Breast epithelium (tissue), 4 donors: ENCODE measurements around the gene CCZ1B. TPM values are rescaled to one million over a fixed set of nuclear protein-coding genes. Genes with fewer than 3 reads are reported as not detected.
"Not testable (repeated sequence)": the region's sequence is repeated elsewhere in the genome, so short reads cannot be mapped to it uniquely, and the experiment has no call there.

Experiments
- DNase-seq, 2 donors: peaks; one replicate each; pipeline ENCODE4 v3.0.0-alpha.2; 2019; ENCODE audit warnings: low spot score in 2 of 2
- H3K27ac ChIP-seq, 2 donors: fragments of 200-600 bp; sonication (generic) in 1 of 2; one replicate each; pipeline ENCODE4 v1.5.1; 2016 to 2019; ENCODE audit warnings: mild to moderate bottlenecking in 1 of 2
- H3K27me3 ChIP-seq, 2 donors: fragments of 200-600 bp; sonication (generic) in 1 of 2; one replicate each; pipeline versions ENCODE4 v1.5.1 to v1.6.0; 2017 to 2019; ENCODE audit warnings: control low read depth in 1 of 2, mild to moderate bottlenecking in 1 of 2
- H3K36me3 ChIP-seq: fragments of 200-600 bp; one replicate; pipeline ENCODE4 v1.5.1; 2019
- H3K4me1 ChIP-seq, 2 donors: fragments of 200-600 bp; sonication (generic); one replicate each; pipeline ENCODE4 v1.5.1; 2016 to 2019; ENCODE audit warnings: control low read depth in 1 of 2
- H3K4me3 ChIP-seq, 3 donors: fragments of 200-600 bp; sonication (generic); 1 replicate in 2 of 3; 2 replicates in 1 of 3; pipeline ENCODE4 v1.5.1; 2016 to 2019; ENCODE audit warnings: mild to moderate bottlenecking in 3 of 3, moderate library complexity in 2 of 3
- H3K9me3 ChIP-seq, 2 donors: fragments of 200-600 bp; sonication (generic) in 1 of 2; one replicate each; pipeline ENCODE4 v1.5.1; 2016 to 2019; ENCODE audit warnings: control low read depth in 1 of 2
- intact Hi-C: fragments of 100-400 bp; cut with DNase I; formaldehyde crosslinking; loops from one replicate; pipeline ENCODE4 v1.15.1; 2023; ENCODE audit warnings: low total_unique reads
- total RNA-seq, 3 donors: library from RNA; depleted of rRNA; stranded (reverse); fragments of >200 nt; gene quantifications; one replicate each; pipeline ENCODE4 v1.1.0, GENCODE V29; 2016

Gene CCZ1B
- total RNA-seq, 3 donors from 2014 or later, result 36.3 to 78.2 (median 69.8) TPM

- H3K4me1 ChIP-seq, H3K9me3 ChIP-seq, DNase-seq, intact Hi-C loops, H3K27me3 ChIP-seq, H3K27ac ChIP-seq, H3K36me3 ChIP-seq, H3K4me3 ChIP-seq: not testable (repeated sequence)
These were observed 28.0 kb downstream of the CCZ1B start for GRCh38 chr7:6798047-6798446.

- H3K36me3 ChIP-seq, H3K4me3 ChIP-seq, H3K9me3 ChIP-seq, H3K27ac ChIP-seq, H3K27me3 ChIP-seq, intact Hi-C loops, DNase-seq, H3K4me1 ChIP-seq: not testable (repeated sequence)
These were observed 28.9 kb downstream of the CCZ1B start for GRCh38 chr7:6797218-6797617.

GRCh38 chr7:6794276-6794675 is 31.8 kb downstream of the CCZ1B start:
- H3K4me1 ChIP-seq, H3K27me3 ChIP-seq, H3K36me3 ChIP-seq, H3K9me3 ChIP-seq, H3K4me3 ChIP-seq, H3K27ac ChIP-seq, DNase-seq, intact Hi-C loops: not testable (repeated sequence)

GRCh38 chr7:6792113-6792872 is 33.8 kb downstream of the CCZ1B start:
- H3K27ac ChIP-seq, intact Hi-C loops, DNase-seq, H3K36me3 ChIP-seq, H3K4me3 ChIP-seq, H3K9me3 ChIP-seq, H3K4me1 ChIP-seq, H3K27me3 ChIP-seq: not testable (repeated sequence)

GRCh38 chr7:6789353-6789752 is 36.7 kb downstream of the CCZ1B start:
- H3K27me3 ChIP-seq, H3K4me1 ChIP-seq, H3K4me3 ChIP-seq, H3K9me3 ChIP-seq, H3K36me3 ChIP-seq, DNase-seq, H3K27ac ChIP-seq, intact Hi-C loops: not testable (repeated sequence)

DNA sequence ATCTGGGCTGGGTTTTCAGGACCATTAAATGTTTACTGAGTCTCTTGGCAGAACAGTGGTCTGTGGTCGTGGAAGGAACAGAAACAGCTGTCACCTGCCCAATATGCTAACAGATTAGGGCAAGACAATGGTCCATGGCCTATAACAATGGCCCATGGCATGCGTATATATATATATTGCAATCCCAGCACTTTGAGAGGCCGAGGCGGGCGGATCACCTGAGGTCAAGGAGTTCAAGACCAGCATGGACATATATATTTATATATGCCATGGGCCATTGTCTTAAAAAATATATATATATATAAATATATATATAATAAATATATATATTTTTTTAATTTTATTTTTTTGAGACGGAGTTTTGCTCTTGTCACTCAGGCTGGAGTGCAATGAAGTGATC is 44.5 kb downstream of the CCZ1B start:
- H3K4me3 ChIP-seq, H3K9me3 ChIP-seq, DNase-seq, H3K27me3 ChIP-seq, H3K36me3 ChIP-seq, H3K27ac ChIP-seq, intact Hi-C loops, H3K4me1 ChIP-seq: not testable (repeated sequence)

DNA sequence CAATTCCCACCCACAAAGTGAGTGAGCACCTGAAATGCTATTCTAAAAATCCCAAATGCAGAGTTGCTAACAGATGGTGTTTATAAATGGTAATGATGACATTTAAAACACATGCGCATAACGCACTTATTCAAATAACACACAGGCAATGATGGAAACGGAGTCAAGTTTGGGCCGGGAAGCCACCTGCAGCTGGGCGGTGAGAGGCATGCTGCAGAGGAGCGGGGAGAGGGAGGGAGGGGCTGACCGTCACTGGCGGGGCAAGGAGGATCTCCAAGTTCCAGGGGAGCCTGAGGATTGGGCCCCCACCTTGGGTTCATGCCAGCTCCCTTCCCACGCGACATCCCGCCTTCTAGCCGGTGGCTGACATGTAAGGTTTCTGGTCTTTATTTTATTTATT is 64.9 kb downstream of the CCZ1B start:
- DNase-seq, intact Hi-C loops, H3K36me3 ChIP-seq, H3K4me3 ChIP-seq, H3K27ac ChIP-seq, H3K27me3 ChIP-seq, H3K4me1 ChIP-seq, H3K9me3 ChIP-seq: not testable (repeated sequence)

DNA sequence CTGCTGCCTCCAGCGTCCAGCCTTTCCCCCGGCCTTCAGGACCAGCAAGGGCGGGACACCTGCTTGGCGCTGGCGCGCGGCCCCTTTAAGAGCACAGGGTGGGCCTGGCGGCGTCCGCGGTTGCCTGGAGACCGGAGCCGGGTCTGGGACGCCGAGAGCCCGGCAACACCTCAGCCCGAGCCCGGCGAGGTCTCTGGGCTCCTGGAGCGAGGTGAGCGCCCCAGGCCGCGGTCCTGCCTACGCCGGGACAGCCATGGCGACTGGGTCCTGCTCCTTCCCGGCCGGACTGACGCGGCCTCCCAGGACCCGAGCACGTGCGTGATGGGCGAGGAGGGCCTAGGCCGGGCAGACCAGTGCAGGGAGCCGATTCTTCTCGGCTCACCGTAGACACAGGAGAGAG is 72.1 kb downstream of the CCZ1B start, which contains the start of gene RSPH10B2:
Gene RSPH10B2, plus strand, starts transcription at position 140 of the 400 bp plus-strand sequence. CDS start 3,575 bp downstream, outside the sequence.
- H3K27me3 ChIP-seq, intact Hi-C loops, DNase-seq, H3K4me3 ChIP-seq, H3K4me1 ChIP-seq, H3K36me3 ChIP-seq, H3K9me3 ChIP-seq, H3K27ac ChIP-seq: not testable (repeated sequence)

- H3K4me3 ChIP-seq, intact Hi-C loops, H3K4me1 ChIP-seq, H3K27ac ChIP-seq, H3K9me3 ChIP-seq, H3K27me3 ChIP-seq, DNase-seq, H3K36me3 ChIP-seq: not testable (repeated sequence)
These were observed 75.9 kb downstream of the CCZ1B start for GRCh38 chr7:6750173-6750572.

GRCh38 chr7:6749335-6749734 is 76.7 kb downstream of the CCZ1B start:
- H3K27me3 ChIP-seq, H3K36me3 ChIP-seq, H3K4me1 ChIP-seq, H3K4me3 ChIP-seq, intact Hi-C loops, H3K27ac ChIP-seq, H3K9me3 ChIP-seq, DNase-seq: not testable (repeated sequence)

Other genes with a start within 250 kb of the CCZ1B start
- gene ZDHHC4, start 248.8 kb downstream of the CCZ1B start, total RNA-seq, result 10 to 100 TPM; 43.2 to 60.6 (median 43.3) TPM
- gene INTS15, start 236.3 kb downstream of the CCZ1B start, total RNA-seq, result 10 to 100 TPM; 22.9 to 36.4 (median 28.2) TPM
- gene ZNF853, start 210.7 kb downstream of the CCZ1B start, total RNA-seq, result 10 to 100 TPM in 2 of 3 donors, 1 to 10 TPM in 1; 5.8 to 11.7 (median 11.5) TPM
- gene ZNF316, start 189.0 kb downstream of the CCZ1B start, total RNA-seq, result 10 to 100 TPM; 10.2 to 21.4 (median 21.3) TPM
- 10 to 100 TPM; 20.6 to 43.0 (median 25.2) TPM for gene ZNF12, start 119.3 kb downstream of the CCZ1B start, total RNA-seq
- under 1 TPM in 1 of 3 donors, not detected in 2; 0.44 TPM for gene RSPH10B2, start 72.2 kb downstream of the CCZ1B start, total RNA-seq